ENCODE data around the gene TMEM9B. TPM values are rescaled to one million over a fixed set of nuclear protein-coding genes. Genes with fewer than 3 reads are reported as not detected.
"Not testable (repeated sequence)": the region's sequence is repeated elsewhere in the genome, so short reads cannot be mapped to it uniquely, and the experiment has no call there.

TMEM9B gene
- polyA plus RNA-seq, 1 donor = 67.4 TPM

DNA sequence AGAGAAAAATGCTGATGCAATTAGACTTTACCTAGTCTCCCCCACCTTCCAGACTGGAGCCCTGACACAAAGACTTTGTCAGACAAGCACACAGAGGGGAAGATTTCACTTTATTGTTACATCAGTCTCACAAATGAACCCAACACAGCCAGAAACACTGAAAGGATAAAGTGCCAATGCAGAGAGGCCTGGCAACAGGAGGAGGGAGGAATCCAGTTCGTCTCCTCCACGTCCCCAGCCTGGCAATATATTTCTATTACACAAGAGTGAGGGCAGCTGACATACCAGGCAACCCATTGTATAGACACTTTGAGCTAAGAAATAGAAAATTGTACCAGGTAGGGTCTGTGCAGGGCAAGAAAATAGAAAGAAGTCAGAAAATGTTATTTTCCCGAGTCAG is 16.2 kb upstream of the TMEM9B start:
- Histone ChIP-seq H3K4me3 (ENCODE audit: low read length) (no peak overlapping the region), H3K36me3 (ENCODE audit: control insufficient read depth, insufficient read depth, low read length) (no peaks in the 10 kb centered on the region), H3K4me1 (ENCODE audit: control insufficient read depth, insufficient read depth, low read length) (no peaks in the 10 kb centered on the region), H3K27me3 (ENCODE audit: control insufficient read depth, insufficient read depth, low read length) (no peaks in the 10 kb centered on the region), H3K9me3 (ENCODE audit: control insufficient read depth, low read depth, low read length) (no peaks in the 10 kb centered on the region), H3K27ac (ENCODE audit: low read length) (no peak overlapping the region)
- WGBS (ENCODE audit: insufficient coverage, low lambda C conversion rate) = no CpG with 5 or more reads among the region's 3 CpGs
- DNase-seq = no peak

DNA sequence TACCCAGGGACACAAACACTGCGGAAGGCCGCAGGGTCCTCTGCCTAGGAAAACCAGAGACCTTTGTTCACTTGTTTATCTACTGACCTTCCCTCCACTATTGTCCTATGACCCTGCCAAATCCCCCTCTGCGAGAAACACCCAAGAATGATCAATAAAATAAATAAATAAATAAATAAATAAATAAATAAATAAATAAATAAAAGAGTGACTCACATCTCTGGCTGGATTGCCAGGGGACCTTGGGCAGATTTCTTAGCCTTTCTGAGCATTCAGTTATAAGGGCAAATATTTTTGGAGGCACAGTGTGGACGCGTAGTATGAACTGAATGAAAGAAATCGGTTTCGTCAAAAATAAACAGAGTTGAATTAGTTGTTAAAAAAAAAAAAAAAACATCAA is 15.1 kb upstream of the TMEM9B start:
- H3K9me3 ChIP-seq (ENCODE audit: control insufficient read depth, low read depth, low read length); H3K4me3 ChIP-seq (ENCODE audit: low read length); DNase-seq; H3K4me1 ChIP-seq (ENCODE audit: control insufficient read depth, insufficient read depth, low read length); H3K36me3 ChIP-seq (ENCODE audit: control insufficient read depth, insufficient read depth, low read length); H3K27ac ChIP-seq (ENCODE audit: low read length); H3K27me3 ChIP-seq (ENCODE audit: control insufficient read depth, insufficient read depth, low read length): not testable (repeated sequence)
- 94% methylated on average over 2 of the region's 7 CpGs for WGBS (ENCODE audit: insufficient coverage, low lambda C conversion rate)

DNA sequence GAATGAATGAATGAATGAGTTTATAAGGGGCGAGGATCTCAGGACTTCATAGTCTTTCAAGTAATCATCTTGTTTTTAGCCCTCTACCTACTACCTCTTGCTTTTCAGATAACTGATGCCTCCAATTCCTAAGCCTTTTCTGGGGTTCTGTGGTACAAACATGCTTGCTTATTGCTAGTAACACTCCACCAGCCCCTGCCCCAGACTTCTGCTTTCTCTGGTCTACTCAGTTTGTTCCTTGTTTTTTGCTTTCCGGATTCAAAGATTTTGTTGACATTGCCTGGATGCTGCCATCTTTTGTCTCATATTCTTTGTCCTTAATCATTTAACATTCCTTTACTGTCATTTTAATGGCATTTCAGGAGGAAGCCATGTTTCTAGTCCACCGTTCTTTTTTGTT is 8.9 kb upstream of the TMEM9B start:
- DNase-seq = no peak
- Histone ChIP-seq H3K4me1 (ENCODE audit: control insufficient read depth, insufficient read depth, low read length) (no peaks in the 10 kb centered on the region), H3K4me3 (ENCODE audit: low read length) (no peak overlapping the region), H3K27me3 (ENCODE audit: control insufficient read depth, insufficient read depth, low read length) (no peaks in the 10 kb centered on the region), H3K9me3 (ENCODE audit: control insufficient read depth, low read depth, low read length) (no peaks in the 10 kb centered on the region), H3K27ac (ENCODE audit: low read length) (no peak overlapping the region), H3K36me3 (ENCODE audit: control insufficient read depth, insufficient read depth, low read length) (no peaks in the 10 kb centered on the region)
- 100% methylated on average over 1 of the region's 3 CpGs for WGBS (ENCODE audit: insufficient coverage, low lambda C conversion rate)

DNA sequence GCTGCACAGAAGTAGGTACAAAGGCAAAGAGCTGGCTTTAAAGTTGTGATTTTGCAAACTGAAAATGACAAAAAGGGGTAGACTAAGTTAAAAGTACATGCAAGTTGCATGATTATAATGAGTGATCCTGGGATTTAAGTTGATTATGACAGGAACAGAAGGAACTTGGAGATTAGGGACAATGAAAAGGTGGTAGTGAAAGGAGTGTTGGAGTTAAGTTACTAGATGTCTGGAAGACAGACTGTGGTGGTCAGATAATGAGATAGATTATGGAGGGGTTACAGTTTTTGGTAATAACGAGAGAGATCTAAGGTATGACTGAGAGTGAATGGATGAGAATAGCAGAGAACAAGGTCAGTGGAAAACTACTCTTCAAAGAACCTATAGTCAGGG is 7.7 kb upstream of the TMEM9B start:
- Histone ChIP-seq H3K36me3 (ENCODE audit: control insufficient read depth, insufficient read depth, low read length) (peaks cover 2% of the 10 kb centered on the region), H3K27ac (ENCODE audit: low read length) (no peak overlapping the region), H3K27me3 (ENCODE audit: control insufficient read depth, insufficient read depth, low read length) (no peaks in the 10 kb centered on the region), H3K4me1 (ENCODE audit: control insufficient read depth, insufficient read depth, low read length) (no peaks in the 10 kb centered on the region), H3K9me3 (ENCODE audit: control insufficient read depth, low read depth, low read length) (no peaks in the 10 kb centered on the region), H3K4me3 (ENCODE audit: low read length) (no peak overlapping the region)
- DNase-seq = no peak
- 100% methylated on average over 1 of the region's 1 CpG for WGBS (ENCODE audit: insufficient coverage, low lambda C conversion rate)

DNA sequence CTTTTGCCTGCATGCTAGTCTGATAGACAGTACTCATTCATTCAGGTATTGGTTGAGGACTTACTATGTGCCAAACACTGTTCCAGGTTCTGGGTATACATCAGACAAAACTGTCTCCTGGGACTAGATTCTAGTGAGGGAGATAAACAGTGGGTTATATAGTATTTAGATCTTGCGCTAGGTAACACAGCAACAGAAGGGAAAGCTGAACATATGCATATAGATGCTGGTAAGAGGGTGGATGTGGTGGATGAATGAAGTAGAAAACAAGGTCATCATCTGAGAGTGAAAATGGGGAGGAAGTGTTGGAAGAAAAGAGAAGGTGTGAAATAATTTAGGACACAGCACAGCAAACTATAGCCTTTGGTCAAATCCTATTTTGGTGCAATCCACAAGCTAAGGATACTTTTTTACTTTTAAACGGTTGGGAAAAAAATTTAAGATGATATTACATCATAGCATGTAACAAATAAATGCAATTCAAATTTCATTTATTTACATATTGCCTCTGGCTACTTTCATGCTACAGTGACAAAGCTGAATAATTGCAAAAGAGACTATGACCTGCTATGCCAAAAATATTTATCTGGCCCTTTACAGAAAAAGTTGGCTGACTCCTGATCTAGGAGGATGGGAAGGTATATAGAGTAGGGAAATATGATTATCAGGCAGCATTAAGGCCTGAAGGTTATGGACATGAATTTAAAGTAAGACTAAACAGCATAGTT is 7.1 kb upstream of the TMEM9B start:
- H3K4me1 ChIP-seq (ENCODE audit: control insufficient read depth, insufficient read depth, low read length) = no peaks in the 10 kb centered on the region
- H3K9me3 ChIP-seq (ENCODE audit: control insufficient read depth, low read depth, low read length) = no peaks in the 10 kb centered on the region
- no peak for DNase-seq
- no peak overlapping the region for H3K4me3 ChIP-seq (ENCODE audit: low read length)
- no peaks in the 10 kb centered on the region for H3K27me3 ChIP-seq (ENCODE audit: control insufficient read depth, insufficient read depth, low read length)
- no peak overlapping the region for H3K27ac ChIP-seq (ENCODE audit: low read length)
- H3K36me3 ChIP-seq (ENCODE audit: control insufficient read depth, insufficient read depth, low read length) = peaks cover 2% of the 10 kb centered on the region
- 100% methylated on average over 1 of the region's 2 CpGs for WGBS (ENCODE audit: insufficient coverage, low lambda C conversion rate)

DNA sequence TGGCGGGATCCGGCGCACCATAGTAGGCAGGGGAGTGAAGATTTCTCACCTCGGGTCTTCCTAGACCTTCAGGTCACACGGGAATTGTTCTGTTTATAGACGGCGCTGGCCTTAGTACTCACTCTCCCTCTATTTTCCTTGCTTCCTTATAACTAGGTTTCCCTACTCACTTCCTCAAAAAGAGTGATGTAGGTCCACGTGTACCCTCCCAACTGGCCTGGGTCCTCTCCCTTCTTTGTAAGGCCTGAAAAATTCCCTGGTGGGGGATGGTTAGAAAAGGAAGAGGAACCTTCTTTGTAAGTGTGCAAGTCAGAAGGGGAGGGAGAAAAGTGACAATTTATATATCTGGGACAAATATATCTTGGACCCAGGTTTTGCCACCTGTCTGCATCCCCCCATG is 2.9 kb upstream of the TMEM9B start:
- peaks cover 6% of the 10 kb centered on the region for H3K4me1 ChIP-seq (ENCODE audit: control insufficient read depth, insufficient read depth, low read length)
- H3K27me3 ChIP-seq (ENCODE audit: control insufficient read depth, insufficient read depth, low read length) = no peaks in the 10 kb centered on the region
- H3K27ac ChIP-seq (ENCODE audit: low read length) = no peak overlapping the region
- H3K36me3 ChIP-seq (ENCODE audit: control insufficient read depth, insufficient read depth, low read length) = peaks cover 2% of the 10 kb centered on the region
- 77% methylated on average over 3 of the region's 8 CpGs for WGBS (ENCODE audit: insufficient coverage, low lambda C conversion rate)
- no peak for DNase-seq
- H3K9me3 ChIP-seq (ENCODE audit: control insufficient read depth, low read depth, low read length) = no peaks in the 10 kb centered on the region
- H3K4me3 ChIP-seq (ENCODE audit: low read length) = no peak overlapping the region

DNA sequence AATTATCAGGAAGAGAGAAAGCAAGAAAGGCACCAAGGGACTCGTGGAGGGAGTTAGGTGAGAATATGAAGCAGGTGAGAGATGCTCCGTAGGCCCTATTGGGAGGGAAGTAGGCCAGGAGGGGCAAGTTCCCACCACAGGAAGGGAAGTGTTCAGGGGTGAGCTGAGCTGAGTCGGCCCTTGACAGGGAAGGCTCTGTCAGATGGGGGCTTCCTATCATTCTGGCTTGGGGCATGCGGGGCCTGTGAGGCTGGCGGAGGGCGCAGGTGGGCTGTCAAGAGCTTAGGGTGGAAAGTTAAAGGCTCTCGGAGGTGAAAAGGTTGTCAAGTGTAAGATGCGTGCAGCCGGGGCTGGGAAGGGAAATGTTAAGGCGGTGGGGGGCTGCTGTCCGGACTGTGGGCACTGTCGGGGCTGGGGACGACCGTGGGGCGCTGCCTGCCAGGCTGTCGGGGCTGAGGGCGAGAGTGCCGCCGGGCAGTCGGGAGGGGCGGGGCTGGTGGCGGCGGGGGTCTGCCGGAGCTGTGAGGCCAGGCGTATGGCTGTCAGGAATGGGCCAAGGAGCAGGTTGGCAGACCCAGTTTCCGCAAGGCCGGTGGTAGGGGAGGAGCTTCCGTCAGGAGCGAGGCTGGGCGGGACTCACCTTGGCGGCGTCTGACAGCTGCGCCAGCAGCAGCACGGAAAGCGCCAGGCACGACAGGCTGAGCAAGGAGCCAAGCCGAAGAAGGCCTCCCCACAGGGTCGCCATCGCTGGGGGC is 496 bp downstream of the TMEM9B start:
- Histone ChIP-seq H3K27me3 (ENCODE audit: control insufficient read depth, insufficient read depth, low read length) (no peaks in the 10 kb centered on the region), H3K4me3 (ENCODE audit: low read length) (peak overlapping the region; percentile 98), H3K27ac (ENCODE audit: low read length) (peak overlapping the region; percentile 99), H3K9me3 (ENCODE audit: control insufficient read depth, low read depth, low read length) (no peaks in the 10 kb centered on the region), H3K36me3 (ENCODE audit: control insufficient read depth, insufficient read depth, low read length) (peaks cover 4% of the 10 kb centered on the region), H3K4me1 (ENCODE audit: control insufficient read depth, insufficient read depth, low read length) (peaks cover 20% of the 10 kb centered on the region)
- no CpG with 5 or more reads among the region's 39 CpGs for WGBS (ENCODE audit: insufficient coverage, low lambda C conversion rate)
- DNase-seq = peak; percentile 26 to 80

DNA sequence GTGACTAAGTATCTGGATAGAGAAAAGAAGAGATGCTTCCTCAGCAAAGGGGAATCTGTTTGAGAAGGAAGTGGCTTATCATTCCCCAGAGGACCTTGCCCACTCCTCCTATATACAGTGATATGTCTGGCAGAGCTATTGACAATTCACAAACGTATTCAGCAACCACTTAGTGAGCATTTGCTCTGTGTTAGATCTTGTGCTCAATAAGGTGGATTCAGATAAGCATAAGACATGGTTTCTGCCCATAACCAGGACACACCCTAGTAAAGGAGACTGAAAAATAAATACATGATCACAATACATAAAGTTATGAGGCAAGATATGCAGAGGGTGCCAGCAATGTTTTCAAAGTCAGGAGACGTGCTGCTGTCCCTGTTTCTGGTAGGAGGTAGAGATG is 1.4 kb downstream of the TMEM9B start:
- H3K4me1 ChIP-seq (ENCODE audit: control insufficient read depth, insufficient read depth, low read length) = peaks cover 20% of the 10 kb centered on the region
- peak overlapping the region; percentile 99 for H3K27ac ChIP-seq (ENCODE audit: low read length)
- WGBS (ENCODE audit: insufficient coverage, low lambda C conversion rate) = no CpG with 5 or more reads among the region's 2 CpGs
- H3K4me3 ChIP-seq (ENCODE audit: low read length) = peak overlapping the region; percentile 98
- H3K36me3 ChIP-seq (ENCODE audit: control insufficient read depth, insufficient read depth, low read length) = peaks cover 4% of the 10 kb centered on the region
- no peaks in the 10 kb centered on the region for H3K9me3 ChIP-seq (ENCODE audit: control insufficient read depth, low read depth, low read length)
- peak; percentile 20 to 64 for DNase-seq
- no peaks in the 10 kb centered on the region for H3K27me3 ChIP-seq (ENCODE audit: control insufficient read depth, insufficient read depth, low read length)

DNA sequence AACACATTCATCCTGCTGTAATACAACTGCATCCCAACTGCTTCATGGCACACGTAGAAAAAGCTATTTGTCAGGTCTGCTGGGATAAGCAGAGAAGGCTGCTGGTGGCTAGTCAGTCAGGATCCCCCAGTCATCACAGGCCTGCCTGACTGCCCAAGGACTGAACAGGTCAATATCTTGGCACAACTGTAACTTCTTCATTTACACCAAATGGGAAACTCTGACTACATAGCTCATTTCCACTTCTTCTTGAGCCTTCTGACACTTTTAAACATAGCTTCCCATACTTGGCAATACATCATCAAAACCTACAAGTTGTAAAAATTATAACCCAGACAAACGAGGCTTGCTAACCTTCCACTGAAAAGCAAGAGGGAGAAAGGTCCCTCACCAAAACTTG is 2.8 kb downstream of the TMEM9B start:
- Histone ChIP-seq H3K27ac (ENCODE audit: low read length) (no peak overlapping the region), H3K27me3 (ENCODE audit: control insufficient read depth, insufficient read depth, low read length) (no peaks in the 10 kb centered on the region), H3K9me3 (ENCODE audit: control insufficient read depth, low read depth, low read length) (no peaks in the 10 kb centered on the region), H3K4me3 (ENCODE audit: low read length) (no peak overlapping the region), H3K36me3 (ENCODE audit: control insufficient read depth, insufficient read depth, low read length) (peaks cover 7% of the 10 kb centered on the region), H3K4me1 (ENCODE audit: control insufficient read depth, insufficient read depth, low read length) (peaks cover 20% of the 10 kb centered on the region)
- no CpG with 5 or more reads among the region's 2 CpGs for WGBS (ENCODE audit: insufficient coverage, low lambda C conversion rate)
- no peak for DNase-seq

DNA sequence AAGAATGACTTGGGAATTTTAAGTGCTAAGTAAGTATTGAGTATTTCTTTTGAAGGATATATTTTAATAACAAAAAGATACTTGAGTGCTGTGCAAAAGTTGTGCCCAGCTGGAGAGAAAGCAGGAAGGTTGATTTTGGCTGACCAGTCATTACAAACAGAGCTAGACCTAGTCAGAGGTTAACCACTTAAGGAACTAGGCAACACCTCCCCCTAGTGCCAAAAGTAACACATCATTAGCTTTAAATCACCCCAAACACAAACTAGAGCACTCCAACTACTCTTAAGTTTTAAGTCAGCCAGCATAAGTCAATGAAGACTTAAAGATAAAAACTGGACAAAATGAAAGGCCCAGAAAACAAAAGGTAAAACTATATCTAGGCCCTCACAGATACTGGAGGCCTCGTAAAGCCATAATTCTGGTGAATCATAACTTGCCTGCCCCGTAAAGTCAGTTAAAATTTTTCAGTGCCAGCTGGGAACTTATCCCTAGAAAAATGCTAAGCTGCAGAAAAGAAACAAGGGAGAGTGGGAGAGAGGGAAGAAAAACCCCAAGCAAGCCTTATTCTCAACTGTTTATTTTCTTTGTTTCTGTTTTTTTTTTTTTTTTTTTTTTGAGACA is 4.6 kb downstream of the TMEM9B start:
- Histone ChIP-seq H3K27me3 (ENCODE audit: control insufficient read depth, insufficient read depth, low read length) (no peaks in the 10 kb centered on the region), H3K4me3 (ENCODE audit: low read length) (no peak overlapping the region), H3K4me1 (ENCODE audit: control insufficient read depth, insufficient read depth, low read length) (peaks cover 16% of the 10 kb centered on the region), H3K9me3 (ENCODE audit: control insufficient read depth, low read depth, low read length) (no peaks in the 10 kb centered on the region), H3K27ac (ENCODE audit: low read length) (peak overlapping the region; percentile 69), H3K36me3 (ENCODE audit: control insufficient read depth, insufficient read depth, low read length) (peaks cover 20% of the 10 kb centered on the region)
- no CpG with 5 or more reads among the region's 2 CpGs for WGBS (ENCODE audit: insufficient coverage, low lambda C conversion rate)
- peak; percentile 53 to 75 for DNase-seq
